CD14-positive monocyte (primary cell): ENCODE results near the gene VARS2. TPM values are rescaled to one million over a fixed set of nuclear protein-coding genes. Genes with fewer than 3 reads are reported as not detected.
"Not testable (repeated sequence)": the region's sequence is repeated elsewhere in the genome, so short reads cannot be mapped to it uniquely, and the experiment has no call there.

Experiments used
- DNase-seq, 3 donors: peaks; one replicate each; pipeline ENCODE4 v3.0.0-alpha.2; 2011 to 2022
- H2AFZ ChIP-seq: 2 replicates; pipeline ENCODE4 v1.6.0; 2012; ENCODE audit warnings: mild to moderate bottlenecking, low read depth, low read length, inconsistent platforms; ENCODE audit not compliant: insufficient read depth, poor library complexity, severe bottlenecking
- H3K27ac ChIP-seq, 2 donors: 1 replicate in 1 of 2; 2 replicates in 1 of 2; pipeline ENCODE4 v1.5.1; 2012 to 2013; ENCODE audit warnings: low read length in 2 of 2, control low read depth in 1 of 2, inconsistent platforms in 1 of 2, low read depth in 1 of 2, mild to moderate bottlenecking in 1 of 2
- H3K27me3 ChIP-seq, 2 donors: one replicate each; pipeline versions ENCODE4 v1.6.0 to v1.6.1; 2011 to 2013; ENCODE audit warnings: low read length in 2 of 2; ENCODE audit not compliant: control insufficient read depth in 2 of 2, insufficient read depth in 2 of 2
- H3K36me3 ChIP-seq, 2 donors: replicated peaks in 1 of 2; 1 replicate in 1 of 2; 2 replicates in 1 of 2; pipeline versions ENCODE4 v1.5.1 to v1.6.1; 2012 to 2013; ENCODE audit warnings: low read length in 2 of 2, control low read depth in 1 of 2, inconsistent platforms in 1 of 2, mild to moderate bottlenecking in 1 of 2; ENCODE audit not compliant: insufficient read depth in 2 of 2, control insufficient read depth in 1 of 2
- H3K4me1 ChIP-seq, 2 donors: 1 replicate in 1 of 2; 2 replicates in 1 of 2; pipeline versions ENCODE4 v1.5.1 to v1.6.1; 2012 to 2013; ENCODE audit warnings: low read length in 2 of 2, control low read depth in 1 of 2, inconsistent platforms in 1 of 2, mild to moderate bottlenecking in 1 of 2, moderate library complexity in 1 of 2; ENCODE audit not compliant: insufficient read depth in 2 of 2, control insufficient read depth in 1 of 2
- H3K4me2 ChIP-seq: replicated peaks from 2 replicates; pipeline ENCODE3; 2012; ENCODE audit warnings: low read length, moderate library complexity, mild to moderate bottlenecking; ENCODE audit not compliant: poor library complexity, severe bottlenecking; ENCODE audit errors: extremely low read depth
- H3K4me3 ChIP-seq, 3 experiments: fragments of 200-600 bp in 1 of 3; sonication (generic) in 1 of 3; replicated peaks in 1 of 3; 1 replicate in 2 of 3; 2 replicates in 1 of 3; pipeline ENCODE4 v1.5.1; 2011 to 2013; ENCODE audit warnings: low read length in 3 of 3, mild to moderate bottlenecking in 3 of 3, control low read depth in 2 of 3, low read depth in 2 of 3, inconsistent platforms in 1 of 3, moderate library complexity in 1 of 3
- H3K79me2 ChIP-seq: 2 replicates; pipeline ENCODE4 v1.6.0; 2012; ENCODE audit warnings: mild to moderate bottlenecking, control low read depth, inconsistent platforms, low read length, moderate library complexity; ENCODE audit not compliant: insufficient read depth
- H3K9ac ChIP-seq: 2 replicates; pipeline ENCODE4 v1.6.0; 2017; ENCODE audit warnings: low read length, mild to moderate bottlenecking; ENCODE audit not compliant: insufficient read depth, poor library complexity, severe bottlenecking
- H3K9me3 ChIP-seq, 2 donors: replicated peaks in 1 of 2; 1 replicate in 1 of 2; 2 replicates in 1 of 2; pipeline versions ENCODE4 v1.5.1 to v1.6.1; 2012 to 2013; ENCODE audit warnings: low read length in 2 of 2, control low read depth in 1 of 2; ENCODE audit not compliant: control insufficient read depth in 1 of 2, insufficient read depth in 1 of 2
- H4K20me1 ChIP-seq: 2 replicates; pipeline ENCODE4 v1.6.0; 2012; ENCODE audit warnings: mild to moderate bottlenecking, low read length, control low read depth, moderate library complexity; ENCODE audit not compliant: insufficient read depth
- H3K27ac Mint-ChIP-seq, 7 donors: one replicate each; pipeline ENCODE4 v1.8.0; 2020; ENCODE audit warnings: mild to moderate bottlenecking in 7 of 7, mixed read lengths in 7 of 7, moderate library complexity in 6 of 7, inconsistent platforms in 2 of 7
- H3K27me3 Mint-ChIP-seq, 3 donors: one replicate each; pipeline ENCODE4 v1.8.0; 2021 to 2022; ENCODE audit warnings: low read depth in 3 of 3, mild to moderate bottlenecking in 3 of 3, mixed read lengths in 3 of 3, moderate library complexity in 3 of 3, inconsistent platforms in 1 of 3
- H3K36me3 Mint-ChIP-seq, 2 donors: one replicate each; pipeline ENCODE4 v1.8.0; 2020; ENCODE audit warnings: mixed read lengths in 2 of 2, inconsistent platforms in 1 of 2, mild to moderate bottlenecking in 1 of 2
- H3K4me1 Mint-ChIP-seq: one replicate; pipeline ENCODE4 v1.8.0; 2020; ENCODE audit warnings: mild to moderate bottlenecking, mixed read lengths
- H3K4me3 Mint-ChIP-seq, 2 donors: one replicate each; pipeline ENCODE4 v1.8.0; 2020; ENCODE audit warnings: mild to moderate bottlenecking in 2 of 2, mixed read lengths in 2 of 2, moderate library complexity in 1 of 2
- H3K9me3 Mint-ChIP-seq, 7 donors: one replicate each; pipeline ENCODE4 v1.8.0; 2020 to 2022; ENCODE audit warnings: mixed read lengths in 7 of 7, mild to moderate bottlenecking in 6 of 7, moderate library complexity in 6 of 7, inconsistent platforms in 2 of 7
- WGBS: methylation state at CpG from one replicate; pipeline ENCODE4 v1.1.5; 2013; ENCODE audit warnings: missing lambda C conversion rate; ENCODE audit not compliant: insufficient coverage; 5-methylcytosine and 5-hydroxymethylcytosine counted together
- intact Hi-C, 2 donors: fragments of 100-400 bp; cut with micrococcal nuclease; formaldehyde crosslinking; loops; one replicate each; pipeline versions ENCODE4 v1.15.0 to v1.15.1; 2023
- polyA minus RNA-seq: library from RNA; depleted of rRNA, polyadenylated mRNA; stranded (reverse); fragments of >200 nt; gene quantifications from 2 replicates; pipeline ENCODE4 v1.2.3, GENCODE V29; 2012
- polyA plus RNA-seq, 3 donors: library from polyadenylated mRNA; depleted of rRNA in 1 of 3; unstranded in 2 of 3; stranded (reverse) in 1 of 3; fragments of 300-500 nt in 2 of 3; fragments of >200 nt in 1 of 3; fragmentation: Illumina TruSeq in 2 of 3; gene quantifications; 1 replicate in 2 of 3; 2 replicates in 1 of 3; pipeline ENCODE4 v1.2.3, GENCODE V29; 2012 to 2021
- total RNA-seq, 12 experiments: library from RNA in 1 of 12; stranded (reverse) in 1 of 12; fragments of 120-200 nt in 1 of 12; gene quantifications; one replicate each; pipeline ENCODE4 v1.2.4 and lab custom pipeline; 2013 to 2026; ENCODE audit warnings: mixed read lengths in 6 of 12, inconsistent platforms in 1 of 12
- TF ChIP-seq, protein P1 (sequence below): fragments of 200-600 bp; IDR thresholded peaks from one replicate; pipeline ENCODE4 v1.8.0; 2022; ENCODE audit warnings: antibody characterized with exemption, mild to moderate bottlenecking

VARS2 gene
- total RNA-seq (2013), result 7.9 TPM
- polyA plus RNA-seq, result 10 to 100 TPM in 1 of 3 donors, 1 to 10 TPM in 2; 7.6 to 15.5 (median 8.1) TPM
- 4.0 and 6.1 TPM in 2 replicates for polyA minus RNA-seq
- 0 to 0.60 (median 0.21) reads per million in 11 experiments for total RNA-seq (lab: John Stamatoyannopoulos, UW)

DNA sequence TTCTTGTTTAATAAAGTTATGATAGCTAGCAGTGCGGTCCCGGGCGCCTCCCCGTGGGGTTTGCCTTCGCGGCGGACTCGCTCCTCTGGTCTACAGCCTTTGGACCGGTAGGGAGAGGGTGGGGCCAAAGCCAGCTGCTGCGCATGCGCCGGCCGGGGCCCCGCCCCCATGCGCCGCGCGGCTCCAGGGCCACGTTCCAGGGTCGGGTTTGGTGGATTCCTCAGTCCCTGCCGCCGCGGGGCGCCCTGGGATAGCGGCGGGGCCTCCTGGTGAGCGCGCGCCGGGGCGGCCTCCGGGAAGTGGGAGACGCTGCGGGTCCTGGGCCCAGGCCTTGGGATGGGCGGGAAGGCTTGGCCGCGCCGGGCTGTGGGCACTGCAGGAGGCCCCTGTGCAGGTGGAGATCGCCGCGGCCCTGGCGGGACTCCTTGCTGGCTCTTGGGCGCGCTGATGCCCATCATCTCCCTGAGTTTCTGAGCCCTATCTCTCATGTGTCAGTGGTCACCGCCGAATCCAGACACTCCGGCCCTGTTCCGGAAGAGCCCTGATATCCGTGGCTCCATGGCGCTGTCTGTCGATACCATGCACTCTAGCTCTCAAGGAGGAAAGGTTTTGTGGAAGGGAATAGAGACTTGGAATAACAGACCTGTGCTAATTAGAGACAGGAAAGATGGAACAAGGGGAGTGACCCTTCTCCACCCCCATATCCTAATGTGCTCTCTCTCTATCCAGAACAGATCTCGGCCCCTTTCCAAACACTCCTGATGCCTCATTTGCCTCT lies at the start of gene VARS2:
VARS2 (plus strand) TSS at position 163 of the 778 bp plus-strand sequence; CDS start at position 762, 599 bp downstream.
- peak within 1 kb of the TSS; percentile 11 to 76 for H3K27ac ChIP-seq
- H3K36me3 Mint-ChIP-seq, result peaks cover 52 to 60% of the 10 kb centered on the region in 2 donors
- H3K4me3 ChIP-seq, result peak within 1 kb of the TSS; percentile 62 to 90 (median 64)
- H4K20me1 ChIP-seq, result no peaks in the 10 kb centered on the region
- TF ChIP-seq, protein P1, sequence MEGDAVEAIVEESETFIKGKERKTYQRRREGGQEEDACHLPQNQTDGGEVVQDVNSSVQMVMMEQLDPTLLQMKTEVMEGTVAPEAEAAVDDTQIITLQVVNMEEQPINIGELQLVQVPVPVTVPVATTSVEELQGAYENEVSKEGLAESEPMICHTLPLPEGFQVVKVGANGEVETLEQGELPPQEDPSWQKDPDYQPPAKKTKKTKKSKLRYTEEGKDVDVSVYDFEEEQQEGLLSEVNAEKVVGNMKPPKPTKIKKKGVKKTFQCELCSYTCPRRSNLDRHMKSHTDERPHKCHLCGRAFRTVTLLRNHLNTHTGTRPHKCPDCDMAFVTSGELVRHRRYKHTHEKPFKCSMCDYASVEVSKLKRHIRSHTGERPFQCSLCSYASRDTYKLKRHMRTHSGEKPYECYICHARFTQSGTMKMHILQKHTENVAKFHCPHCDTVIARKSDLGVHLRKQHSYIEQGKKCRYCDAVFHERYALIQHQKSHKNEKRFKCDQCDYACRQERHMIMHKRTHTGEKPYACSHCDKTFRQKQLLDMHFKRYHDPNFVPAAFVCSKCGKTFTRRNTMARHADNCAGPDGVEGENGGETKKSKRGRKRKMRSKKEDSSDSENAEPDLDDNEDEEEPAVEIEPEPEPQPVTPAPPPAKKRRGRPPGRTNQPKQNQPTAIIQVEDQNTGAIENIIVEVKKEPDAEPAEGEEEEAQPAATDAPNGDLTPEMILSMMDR, result no peak
- H3K4me2 ChIP-seq, result peak within 1 kb of the TSS; percentile 98
- no peaks in the 10 kb centered on the region for H3K27me3 Mint-ChIP-seq
- no peaks in the 10 kb centered on the region for H3K9me3 ChIP-seq
- 0% methylated on average over 49 of the region's 52 CpGs for WGBS
- DNase-seq, result peak; percentile 80 to 83 (median 82)
- peak within 1 kb of the TSS; percentile 61 to 88 (median 84) for H3K27ac Mint-ChIP-seq
- peaks cover 24% of the 10 kb centered on the region for H3K4me1 Mint-ChIP-seq
- intact Hi-C loops, result loop anchor here in 1 of 2 donors (10.0 kb wide), 1 partner anchor 171 kb away; no protein-coding TSS in a partner anchor
- peak within 1 kb of the TSS; percentile 74 for H3K9ac ChIP-seq
- peaks cover 3% of the 10 kb centered on the region for H3K79me2 ChIP-seq
- H2AFZ ChIP-seq, result peak within 1 kb of the TSS; percentile 96
- H3K9me3 Mint-ChIP-seq, result no peaks in the 10 kb centered on the region
- peaks cover 36 to 62% of the 10 kb centered on the region in 2 donors for H3K36me3 ChIP-seq
- H3K4me3 Mint-ChIP-seq, result peak within 1 kb of the TSS; percentile 94 to 96
- H3K27me3 ChIP-seq, result no peaks in the 10 kb centered on the region
- H3K4me1 ChIP-seq, result peaks cover 15 to 26% of the 10 kb centered on the region in 2 donors

DNA sequence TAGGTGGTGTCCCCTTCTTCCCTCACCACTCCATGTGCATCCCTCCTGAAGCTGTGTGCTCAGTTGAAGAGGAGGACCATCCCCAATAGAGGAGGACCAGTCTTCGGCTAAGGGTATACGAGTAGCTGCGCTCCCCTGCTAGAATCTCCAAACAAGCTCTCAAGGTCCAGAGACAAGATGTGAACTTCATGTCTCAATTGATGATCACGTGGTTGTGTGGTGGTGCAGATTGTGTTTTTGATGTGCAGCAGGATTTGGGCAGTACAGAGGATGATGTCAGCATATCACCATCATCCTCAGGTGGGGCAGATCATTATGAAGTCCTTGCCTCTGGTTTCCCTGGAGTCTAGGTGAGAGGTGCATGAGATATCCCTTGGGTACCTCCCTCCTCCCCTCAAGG lies 49.7 kb upstream of the VARS2 start:
- Histone ChIP-seq H3K27me3 (no peaks in the 10 kb centered on the region), H4K20me1 (no peaks in the 10 kb centered on the region), H2AFZ (no peak overlapping the region), H3K36me3 (no peaks in the 10 kb centered on the region), H3K9me3 (peaks cover 10 to 16% of the 10 kb centered on the region in 2 donors), H3K4me1 (no peaks in the 10 kb centered on the region), H3K79me2 (no peaks in the 10 kb centered on the region), H3K4me3 (no peak overlapping the region), H3K4me2 (no peak overlapping the region), H3K9ac (no peak overlapping the region), H3K27ac (no peak overlapping the region)
- no peak for DNase-seq
- Mint-ChIP-seq H3K27me3 (peaks cover 7 to 12% (median 12%) of the 10 kb centered on the region in 3 donors), H3K4me1 (no peaks in the 10 kb centered on the region), H3K9me3 (peaks cover 10 to 20% (median 17%) of the 10 kb centered on the region in 7 donors), H3K36me3 (no peaks in the 10 kb centered on the region), H3K4me3 (no peak overlapping the region), H3K27ac (no peak overlapping the region)
- 95% methylated on average over 3 of the region's 4 CpGs for WGBS
- intact Hi-C loops, result no loop called here
- TF ChIP-seq, protein P1, result no peak

DNA sequence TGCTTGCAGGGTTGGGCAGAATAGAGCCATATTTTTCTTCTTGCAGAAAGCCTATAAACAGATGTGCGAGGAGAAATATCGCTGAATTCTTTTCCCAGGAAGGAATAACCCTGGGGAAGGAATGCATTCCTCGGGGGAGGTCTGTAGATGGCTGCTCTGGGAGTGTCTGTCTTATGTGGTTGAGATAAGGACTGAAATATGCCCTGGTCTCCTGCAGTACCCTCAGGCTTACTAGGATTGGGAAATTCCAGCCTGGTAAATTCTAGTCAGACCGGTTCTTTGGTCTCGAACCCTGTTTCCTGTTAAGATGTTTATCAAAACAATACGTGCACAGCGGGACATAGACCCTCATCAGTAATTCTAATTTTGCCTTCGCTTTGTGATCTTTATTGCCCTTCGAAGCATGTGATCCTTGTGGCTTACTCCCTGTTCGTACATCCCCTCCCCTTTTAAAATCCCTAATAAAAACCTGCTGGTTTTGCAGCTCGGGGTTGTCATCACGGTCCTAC lies 44.7 kb upstream of the VARS2 start:
- 96% methylated on average over 10 of the region's 12 CpGs for WGBS
- H3K4me2 ChIP-seq, H2AFZ ChIP-seq, H3K4me1 Mint-ChIP-seq, intact Hi-C loops, DNase-seq, H3K27ac Mint-ChIP-seq, H3K4me3 ChIP-seq, H3K27ac ChIP-seq, H3K27me3 ChIP-seq, H3K36me3 Mint-ChIP-seq, H4K20me1 ChIP-seq, H3K4me1 ChIP-seq, H3K79me2 ChIP-seq, H3K4me3 Mint-ChIP-seq, H3K27me3 Mint-ChIP-seq, H3K36me3 ChIP-seq, H3K9ac ChIP-seq: not testable (repeated sequence)
- peaks cover 30 to 34% of the 10 kb centered on the region in 2 donors for H3K9me3 ChIP-seq
- H3K9me3 Mint-ChIP-seq, result peaks cover 26 to 44% (median 42%) of the 10 kb centered on the region in 7 donors
